GM18508 (cell line): ENCODE results near the gene LRRC31.

Source experiments
- ATAC-seq: cut with Tn5 transposase; IDR thresholded peaks from one replicate; pipeline ENCODE4 v1.9.1; 2021; ENCODE audit warnings: moderate number of reproducible peaks; ENCODE audit not compliant: insufficient read depth, unreplicated experiment

LRRC31 gene

GRCh38 chr3:169818316-169818715 is 51.4 kb downstream of the LRRC31 start:
- no peak for ATAC-seq

GRCh38 chr3:169815590-169816150 is 54.1 kb downstream of the LRRC31 start:
- ATAC-seq: no peak

GRCh38 chr3:169813757-169814517 is 55.8 kb downstream of the LRRC31 start:
- ATAC-seq: peak; percentile 94

GRCh38 chr3:169813278-169813677 is 56.5 kb downstream of the LRRC31 start:
- no peak for ATAC-seq

- ATAC-seq: peak; percentile 37
Observed at GRCh38 chr3:169812332-169813235, 57.2 kb downstream of the LRRC31 start, which contains the start of the genes LRRC34 and LRRIQ4. Gene LRRC34 (minus strand): TSS chr3:169812904. CDS start chr3:169812548, 356 bp downstream. Gene LRRIQ4 (plus strand): TSS chr3:169812870. CDS start chr3:169821922, 9,052 bp downstream.

- ATAC-seq: no peak
Observed at GRCh38 chr3:169811631-169812331, 58.0 kb downstream of the LRRC31 start.

GRCh38 chr3:169809230-169809795 is 60.4 kb downstream of the LRRC31 start:
- no peak for ATAC-seq

- ATAC-seq: no peak
Observed at GRCh38 chr3:169804681-169805080, 65.1 kb downstream of the LRRC31 start.

- ATAC-seq: no peak
Observed at GRCh38 chr3:169792359-169792758, 77.4 kb downstream of the LRRC31 start.

- no peak for ATAC-seq
Observed at GRCh38 chr3:169790687-169791429, 78.9 kb downstream of the LRRC31 start.

- no peak for ATAC-seq
Observed at GRCh38 chr3:169790219-169790618, 79.5 kb downstream of the LRRC31 start.
